ENCODE measurements around the gene RGS6.

GRCh38 chr14:72488514-72488913 lies 556.3 kb downstream of the RGS6 start:
- TF ChIP-seq POLR2A (IDR thresholded peaks at IDR 0.05): no peak
- TF ChIP-seq CTCF (IDR thresholded peaks at IDR 0.05): no peak
